Fibroblast of lung (primary cell): ENCODE measurements around the gene PRCP. TPM values are rescaled to one million over a fixed set of nuclear protein-coding genes. Genes with fewer than 3 reads are reported as not detected.

Experiments
- DNase-seq, 2 donors: peaks; one replicate each; pipeline versions ENCODE4 v3.0.0 to v3.0.0-alpha.2; 2010; ENCODE audit warnings: low read depth in 2 of 2
- H2AFZ ChIP-seq: 2 replicates; pipeline ENCODE4 v1.5.1; 2012; ENCODE audit warnings: low read length, control low read depth, inconsistent platforms
- H3K27ac ChIP-seq: 2 replicates; pipeline ENCODE4 v1.5.1; 2011; ENCODE audit warnings: low read length, control low read depth; ENCODE audit not compliant: insufficient read depth
- H3K27me3 ChIP-seq: 2 replicates; pipeline ENCODE4 v1.5.1; 2011; ENCODE audit warnings: mild to moderate bottlenecking, low read length; ENCODE audit not compliant: control insufficient read depth, insufficient read depth
- H3K36me3 ChIP-seq: 2 replicates; pipeline ENCODE4 v1.5.1; 2011; ENCODE audit warnings: low read length; ENCODE audit not compliant: control insufficient read depth, insufficient read depth
- H3K4me1 ChIP-seq: 2 replicates; pipeline ENCODE4 v1.5.1; 2011; ENCODE audit warnings: low read length; ENCODE audit not compliant: control insufficient read depth, insufficient read depth; ENCODE audit errors: extremely low read depth
- H3K4me2 ChIP-seq: 2 replicates; pipeline ENCODE4 v1.5.1; 2011; ENCODE audit warnings: low read length, control low read depth; ENCODE audit not compliant: insufficient read depth; ENCODE audit errors: extremely low read depth
- H3K4me3 ChIP-seq, 4 experiments: fragments of 200-600 bp in 1 of 4; sonication (generic) in 1 of 4; replicated peaks in 1 of 4; 2 replicates each; pipeline ENCODE4 v1.5.1; 2011 to 2016; ENCODE audit warnings: low read length in 4 of 4, low read depth in 3 of 4, mild to moderate bottlenecking in 3 of 4, control low read depth in 2 of 4, inconsistent platforms in 1 of 4, mixed read lengths in 1 of 4; ENCODE audit not compliant: insufficient read depth in 1 of 4; ENCODE audit errors: control extremely low read depth in 1 of 4
- H3K79me2 ChIP-seq: 2 replicates; pipeline ENCODE4 v1.5.1; 2012; ENCODE audit warnings: mild to moderate bottlenecking, low read length, inconsistent platforms; ENCODE audit not compliant: control insufficient read depth, insufficient read depth
- H3K9ac ChIP-seq: 2 replicates; pipeline ENCODE4 v1.5.1; 2011; ENCODE audit warnings: mild to moderate bottlenecking, low read length, control low read depth; ENCODE audit not compliant: insufficient read depth
- H3K9me3 ChIP-seq: 2 replicates; pipeline ENCODE4 v1.5.1; 2012; ENCODE audit warnings: low read depth, low read length; ENCODE audit not compliant: control insufficient read depth, insufficient read depth
- H4K20me1 ChIP-seq: 2 replicates; pipeline ENCODE4 v1.5.1; 2011; ENCODE audit warnings: low read length; ENCODE audit not compliant: control insufficient read depth, insufficient read depth; ENCODE audit errors: extremely low read depth
- EZH2 ChIP-seq: IDR thresholded peaks from 2 replicates; pipeline ENCODE4 v1.5.1; 2012; ENCODE audit warnings: low read length, control low read depth, mild to moderate bottlenecking; ENCODE audit errors: missing control alignments
- polyA plus RNA-seq, 2 donors: library from polyadenylated mRNA; depleted of rRNA in 1 of 2; stranded (reverse) in 1 of 2; unstranded in 1 of 2; fragments of >200 nt; gene quantifications; 2 replicates each; pipeline ENCODE4 v1.2.1, GENCODE V29; 2011 to 2012; ENCODE audit warnings: missing spikeins in 1 of 2
- total RNA-seq: library from RNA; depleted of rRNA; stranded (reverse); fragments of >200 nt; gene quantifications from 2 replicates; pipeline ENCODE4 v1.2.1, GENCODE V29; 2014
- TF ChIP-seq, protein P1 (sequence below), 2 donors: IDR thresholded peaks in 1 of 2; conservative IDR thresholded peaks in 1 of 2; 1 replicate in 1 of 2; 2 replicates in 1 of 2; pipeline ENCODE4 v1.5.1; 2011 to 2012; ENCODE audit warnings: low read length in 2 of 2, control low read depth in 1 of 2, inconsistent platforms in 1 of 2, low read depth in 1 of 2, mild to moderate bottlenecking in 1 of 2

Gene PRCP
- total and polyA plus RNA-seq, 2 donors (not counting 1 experiment from before 2014, with no cell fraction given): 107 to 167 TPM

GRCh38 chr11:82909015-82909640 lies 8.9 kb upstream of the PRCP start:
- H3K27ac ChIP-seq: no peak overlapping the region
- no peaks in the 10 kb centered on the region for H4K20me1 ChIP-seq
- DNase-seq: peak in 1 of 2 donors; percentile 50
- H3K9ac ChIP-seq: no peak overlapping the region
- H3K9me3 ChIP-seq: no peaks in the 10 kb centered on the region
- no peaks in the 10 kb centered on the region for H3K4me1 ChIP-seq
- H3K4me2 ChIP-seq: no peak overlapping the region
- H3K36me3 ChIP-seq: no peaks in the 10 kb centered on the region
- peaks cover 1% of the 10 kb centered on the region for H3K79me2 ChIP-seq
- no peaks in the 10 kb centered on the region for H3K27me3 ChIP-seq
- peak overlapping the region; percentile 41 for H2AFZ ChIP-seq
- no peak for TF ChIP-seq EZH2
- TF ChIP-seq, protein P1, sequence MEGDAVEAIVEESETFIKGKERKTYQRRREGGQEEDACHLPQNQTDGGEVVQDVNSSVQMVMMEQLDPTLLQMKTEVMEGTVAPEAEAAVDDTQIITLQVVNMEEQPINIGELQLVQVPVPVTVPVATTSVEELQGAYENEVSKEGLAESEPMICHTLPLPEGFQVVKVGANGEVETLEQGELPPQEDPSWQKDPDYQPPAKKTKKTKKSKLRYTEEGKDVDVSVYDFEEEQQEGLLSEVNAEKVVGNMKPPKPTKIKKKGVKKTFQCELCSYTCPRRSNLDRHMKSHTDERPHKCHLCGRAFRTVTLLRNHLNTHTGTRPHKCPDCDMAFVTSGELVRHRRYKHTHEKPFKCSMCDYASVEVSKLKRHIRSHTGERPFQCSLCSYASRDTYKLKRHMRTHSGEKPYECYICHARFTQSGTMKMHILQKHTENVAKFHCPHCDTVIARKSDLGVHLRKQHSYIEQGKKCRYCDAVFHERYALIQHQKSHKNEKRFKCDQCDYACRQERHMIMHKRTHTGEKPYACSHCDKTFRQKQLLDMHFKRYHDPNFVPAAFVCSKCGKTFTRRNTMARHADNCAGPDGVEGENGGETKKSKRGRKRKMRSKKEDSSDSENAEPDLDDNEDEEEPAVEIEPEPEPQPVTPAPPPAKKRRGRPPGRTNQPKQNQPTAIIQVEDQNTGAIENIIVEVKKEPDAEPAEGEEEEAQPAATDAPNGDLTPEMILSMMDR (conservative IDR thresholded peaks at IDR 0.05 in 1 of 2, IDR thresholded peaks at IDR 0.05 in 1 of 2; ENCODE audit: low read depth in 1 of 2, low read length in 2 of 2): no peak
- H3K4me3 ChIP-seq: no peak overlapping the region

DNA sequence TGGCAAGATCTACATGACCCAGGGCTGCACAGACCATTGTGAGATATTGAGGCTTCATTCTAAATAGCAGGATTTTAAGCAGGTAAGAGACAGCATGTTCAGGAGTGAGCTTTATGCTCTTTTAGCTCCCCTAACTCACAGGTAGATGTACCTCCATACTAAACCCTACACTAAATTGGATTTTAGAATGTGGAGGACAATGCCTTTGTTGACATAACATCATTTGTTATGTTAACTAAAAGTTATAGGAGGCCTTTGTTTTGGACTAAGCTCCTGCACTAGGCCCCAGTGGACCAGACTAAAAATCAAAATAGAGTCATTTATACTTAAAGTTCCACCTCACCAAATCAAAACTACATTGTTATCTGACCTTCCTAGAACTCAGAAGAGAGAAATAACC lies 8.1 kb upstream of the PRCP start:
- H3K4me3 ChIP-seq: no peak overlapping the region
- no peak overlapping the region for H3K27ac ChIP-seq
- H3K9ac ChIP-seq: no peak overlapping the region
- H4K20me1 ChIP-seq: no peaks in the 10 kb centered on the region
- H3K4me2 ChIP-seq: no peak overlapping the region
- H2AFZ ChIP-seq: peak overlapping the region; percentile 41
- TF ChIP-seq, protein P1 (conservative IDR thresholded peaks at IDR 0.05 in 1 of 2, IDR thresholded peaks at IDR 0.05 in 1 of 2; ENCODE audit: low read depth in 1 of 2, low read length in 2 of 2): no peak
- no peak for TF ChIP-seq EZH2
- H3K79me2 ChIP-seq: peaks cover 1% of the 10 kb centered on the region
- H3K36me3 ChIP-seq: no peaks in the 10 kb centered on the region
- no peak for DNase-seq
- no peaks in the 10 kb centered on the region for H3K27me3 ChIP-seq
- H3K4me1 ChIP-seq: no peaks in the 10 kb centered on the region
- no peaks in the 10 kb centered on the region for H3K9me3 ChIP-seq

DNA sequence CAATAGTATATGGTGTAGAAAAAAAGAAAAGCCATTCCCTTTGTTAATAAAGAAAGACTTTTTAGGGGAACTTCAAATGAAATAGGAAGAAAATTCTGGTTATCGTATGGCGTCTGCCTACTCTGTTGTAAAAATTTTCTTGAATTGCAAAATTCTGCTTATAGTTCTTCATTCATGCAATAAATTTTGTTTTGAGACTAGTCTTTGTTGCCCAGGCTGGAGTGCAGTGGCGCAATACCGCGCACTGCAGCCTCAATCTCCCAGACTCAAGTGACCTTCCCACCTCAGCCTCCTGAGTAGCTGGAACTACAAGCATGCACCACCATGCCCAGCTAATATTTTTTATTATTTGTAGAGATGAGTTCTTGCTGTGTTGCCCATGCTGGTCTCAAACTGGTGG lies 7.1 kb upstream of the PRCP start:
- no peak overlapping the region for H3K9ac ChIP-seq
- H3K79me2 ChIP-seq: peaks cover 4% of the 10 kb centered on the region
- no peak overlapping the region for H2AFZ ChIP-seq
- no peak overlapping the region for H3K4me3 ChIP-seq
- no peak for DNase-seq
- no peaks in the 10 kb centered on the region for H3K36me3 ChIP-seq
- H3K4me2 ChIP-seq: no peak overlapping the region
- no peaks in the 10 kb centered on the region for H4K20me1 ChIP-seq
- no peaks in the 10 kb centered on the region for H3K4me1 ChIP-seq
- H3K9me3 ChIP-seq: no peaks in the 10 kb centered on the region
- no peaks in the 10 kb centered on the region for H3K27me3 ChIP-seq
- no peak for TF ChIP-seq EZH2
- TF ChIP-seq, protein P1 (conservative IDR thresholded peaks at IDR 0.05 in 1 of 2, IDR thresholded peaks at IDR 0.05 in 1 of 2; ENCODE audit: low read depth in 1 of 2, low read length in 2 of 2): no peak
- no peak overlapping the region for H3K27ac ChIP-seq
